GM12878 (cell line): ENCODE results near the gene PITPNC1. TPM values are rescaled to one million over a fixed set of nuclear protein-coding genes. Genes with fewer than 3 reads are reported as not detected.

ENCODE experiments used
- ATF3 ChIP-seq: IDR thresholded peaks from 2 replicates; pipeline ENCODE4 v1.6.1; 2011; ENCODE audit warnings: low read depth, mild to moderate bottlenecking, low read length, moderate library complexity, borderline replicate concordance; ENCODE audit errors: extremely low read depth
- BMI1 ChIP-seq: fragments of 450-650 bp; IDR thresholded peaks from 2 replicates; pipeline ENCODE4 v1.6.1; 2016; ENCODE audit warnings: mild to moderate bottlenecking, moderate library complexity, borderline replicate concordance
- CBX5 ChIP-seq: sonication (generic); IDR thresholded peaks from 2 replicates; pipeline ENCODE4 v1.6.1; 2016; ENCODE audit warnings: low read depth, moderate library complexity, mild to moderate bottlenecking, inconsistent platforms
- CEBPZ ChIP-seq: fragments of 150-350 bp; IDR thresholded peaks from 2 replicates; pipeline ENCODE4 v1.6.1; 2016; ENCODE audit warnings: low read depth, low read length
- CREB1 ChIP-seq: IDR thresholded peaks from 2 replicates; pipeline ENCODE4 v1.6.1; 2012; ENCODE audit warnings: low read depth, mild to moderate bottlenecking, inconsistent platforms
- EED ChIP-seq: sonication (generic); IDR thresholded peaks from 2 replicates; pipeline ENCODE4 v1.6.1; 2016; ENCODE audit warnings: antibody characterized with exemption, low read depth
- FOXK2 ChIP-seq: fragments of 450-650 bp; IDR thresholded peaks from 2 replicates; pipeline ENCODE4 v1.6.1; 2017; ENCODE audit warnings: mild to moderate bottlenecking, moderate library complexity
- IKZF1 ChIP-seq: fragments of 450-650 bp; conservative IDR thresholded peaks from 2 replicates; pipeline ENCODE4 v1.6.1; 2017; ENCODE audit warnings: antibody characterized with exemption, mild to moderate bottlenecking
- JUNB ChIP-seq: IDR thresholded peaks from 2 replicates; pipeline ENCODE4 v1.6.1; 2016; ENCODE audit warnings: antibody characterized with exemption, mild to moderate bottlenecking
- KAT2A ChIP-seq: conservative IDR thresholded peaks from 2 replicates; pipeline ENCODE4 v1.6.1; 2011; ENCODE audit warnings: low read depth, low read length; ENCODE audit not compliant: control insufficient read depth
- MEF2B ChIP-seq: fragments of 450-650 bp; IDR thresholded peaks from 2 replicates; pipeline ENCODE4 v1.6.1; 2018; ENCODE audit warnings: mild to moderate bottlenecking, moderate library complexity; ENCODE audit not compliant: partially characterized antibody, poor library complexity, severe bottlenecking
- NBN ChIP-seq: fragments of 450-650 bp; IDR thresholded peaks from 2 replicates; pipeline ENCODE4 v1.6.1; 2016
- PBX3 ChIP-seq: IDR thresholded peaks from 2 replicates; pipeline ENCODE4 v1.6.1; 2011; ENCODE audit warnings: mild to moderate bottlenecking, low read depth, low read length, moderate library complexity; ENCODE audit not compliant: insufficient replicate concordance
- RCOR1 ChIP-seq: conservative IDR thresholded peaks from 2 replicates; pipeline ENCODE4 v1.6.1; 2012; ENCODE audit warnings: low read depth, low read length, improper control_type of control experiment
- RELB ChIP-seq: fragments of 450-650 bp; IDR thresholded peaks from 2 replicates; pipeline ENCODE4 v1.6.1; 2017; ENCODE audit warnings: low read depth, mild to moderate bottlenecking, moderate library complexity
- RUNX3 ChIP-seq: IDR thresholded peaks from 2 replicates; pipeline ENCODE4 v1.6.1; 2012; ENCODE audit warnings: low read length, inconsistent platforms
- SIX5 ChIP-seq: IDR thresholded peaks from 2 replicates; pipeline ENCODE4 v1.6.1; 2011; ENCODE audit warnings: mild to moderate bottlenecking, low read depth, low read length, moderate library complexity; ENCODE audit not compliant: severe bottlenecking
- SMAD5 ChIP-seq: IDR thresholded peaks from 2 replicates; pipeline ENCODE4 v1.6.1; 2016; ENCODE audit warnings: antibody characterized with exemption, low read depth
- TAF1 ChIP-seq: IDR thresholded peaks from 2 replicates; pipeline ENCODE4 v1.6.1; 2011; ENCODE audit warnings: mild to moderate bottlenecking, low read depth, low read length, borderline replicate concordance
- TARDBP ChIP-seq: IDR thresholded peaks from 2 replicates; pipeline ENCODE4 v1.6.1; 2016; ENCODE audit warnings: borderline replicate concordance
- ZBTB4 ChIP-seq: fragments of 450-650 bp; formaldehyde crosslinking; IDR thresholded peaks from 2 replicates; pipeline ENCODE4 v1.4.0; 2022; ENCODE audit warnings: mild to moderate bottlenecking, moderate library complexity
- ZZZ3 ChIP-seq: IDR thresholded peaks from 2 replicates; pipeline ENCODE4 v1.6.1; 2011; ENCODE audit warnings: low read depth; ENCODE audit not compliant: control insufficient read depth, insufficient read length
- polyA plus RNA-seq, 11 experiments: library from polyadenylated mRNA; depleted of rRNA in 4 of 11; unstranded in 6 of 11; stranded (reverse) in 5 of 11; fragments of >200 nt; fragmentation: Nextera tagmentation in 4 of 11; fragmentation: Illumina TruSeq in 1 of 11; extraction: Ambion mirVana in 4 of 11; extraction: Trizol in 1 of 11; gene quantifications; 1 replicate in 1 of 11; 2 replicates in 10 of 11; pipeline versions ENCODE4 v1.2.1 to v1.2.3, GENCODE V29; 2011 to 2016; ENCODE audit warnings: inconsistent platforms in 2 of 11, missing spikeins in 2 of 11, low read depth in 1 of 11
- total RNA-seq, 4 experiments: library from RNA; depleted of rRNA in 3 of 4; stranded (reverse); fragments of >200 nt in 3 of 4; fragmentation: Illumina TruSeq in 1 of 4; extraction: Trizol in 1 of 4; gene quantifications; 2 replicates each; pipeline versions ENCODE4 v1.2.1 to v1.2.3, GENCODE V29; 2013 to 2021

Gene PITPNC1
- total and polyA plus RNA-seq, 10 of the 15 experiments (the other 5 are each of a cell fraction or from before 2014, with no cell fraction given), result 12.2 to 62.4 (median 47.3) TPM

- TF ChIP-seq CEBPZ, result no peak
- no peak for TF ChIP-seq CBX5
- no peak for TF ChIP-seq SMAD5
- TF ChIP-seq TAF1, result no peak
- TF ChIP-seq FOXK2, result no peak
- no peak for TF ChIP-seq JUNB
- TF ChIP-seq CREB1, result no peak; the same call in 1 of the 2 replicates
- no peak for TF ChIP-seq TARDBP
- no peak; the same call in 1 of the 2 replicates for TF ChIP-seq ZBTB4 (CRISPR knock-in tag)
- no peak; the same call in 1 of the 2 replicates for TF ChIP-seq NBN
- TF ChIP-seq SIX5, result no peak
- peak; percentile 55; the same call in 1 of the 2 replicates for TF ChIP-seq EED
- TF ChIP-seq RELB, result peak; percentile 66; the same call in 1 of the 2 replicates
- no peak for TF ChIP-seq MEF2B
- TF ChIP-seq RUNX3, result peak; percentile 59
- peak; percentile 91 for TF ChIP-seq IKZF1
- no peak for TF ChIP-seq RCOR1
- no peak for TF ChIP-seq ZZZ3
- no peak for TF ChIP-seq BMI1
- no peak for TF ChIP-seq ATF3
- TF ChIP-seq KAT2A, result no peak
- no peak for TF ChIP-seq PBX3
Measured at GRCh38 chr17:67575325-67575724, 198.2 kb downstream of the PITPNC1 start (continued).
